A204.1 (cell line): ENCODE measurements around the gene PRRX1.

Source experiments
- FAIRE-seq: peaks from 2 replicates; lab custom pipeline; 2012; peaks lifted over from hg19 to GRCh38; lab: Jason Lieb, UNC

The PRRX1 gene

DNA sequence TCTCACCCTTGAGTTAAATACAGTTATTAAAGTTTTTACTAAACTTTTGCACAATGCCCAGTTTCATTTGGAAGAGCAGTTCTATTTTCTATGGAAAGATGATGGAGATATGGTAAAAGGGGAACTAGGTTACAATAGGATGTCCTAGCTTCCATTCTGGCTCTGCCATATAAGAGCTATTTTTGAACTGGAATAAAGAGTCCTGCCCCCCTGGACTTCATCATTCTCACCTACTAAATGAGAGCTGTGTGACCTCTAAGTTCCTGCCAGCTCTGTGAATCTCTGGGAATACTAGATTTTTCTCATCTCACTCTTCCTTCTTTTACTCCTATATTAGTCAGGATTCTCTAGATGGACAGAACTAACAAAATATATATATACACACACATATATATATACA lies 106.3 kb downstream of the PRRX1 start:
- no peak for FAIRE-seq

DNA sequence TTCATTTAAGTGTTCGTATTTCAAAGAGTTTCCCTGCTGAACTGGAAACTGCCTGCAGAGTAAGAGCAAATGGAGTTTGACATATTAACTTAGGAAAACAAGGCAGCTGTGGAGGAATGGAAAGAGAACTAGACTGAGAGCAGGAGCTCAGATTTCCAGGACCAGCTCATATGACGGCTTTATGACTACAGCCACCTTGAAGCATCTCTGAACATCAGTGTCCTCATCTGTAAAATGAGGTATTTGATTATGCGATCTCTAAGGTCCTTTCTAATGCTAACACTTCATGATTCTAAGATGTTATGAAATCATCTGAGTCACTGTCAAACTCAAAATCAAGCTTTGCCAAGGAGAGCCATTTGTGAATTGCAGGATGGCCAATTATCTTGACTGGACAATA lies 112.3 kb downstream of the PRRX1 start:
- no peak for FAIRE-seq

DNA sequence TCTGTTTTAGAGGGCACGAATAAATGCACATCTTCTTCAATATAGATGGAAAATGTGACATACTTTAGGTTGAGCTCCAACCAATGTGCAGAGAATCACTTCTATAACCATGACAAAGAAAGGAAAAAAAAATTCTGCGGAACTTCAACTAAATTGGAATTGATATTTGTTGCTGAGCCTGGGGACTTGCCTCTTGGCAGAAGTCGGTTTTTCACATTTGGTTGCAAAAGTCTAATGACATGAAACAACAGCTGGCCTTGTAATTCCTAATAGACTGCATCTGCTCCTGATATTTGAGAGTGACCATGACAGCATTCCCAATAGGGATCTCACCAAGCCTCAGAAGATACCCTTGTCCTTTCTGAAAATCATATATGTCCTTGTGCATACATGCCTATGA lies 112.8 kb downstream of the PRRX1 start:
- no peak for FAIRE-seq
